NCI-H524 treated with DMSO at 0.1 percent for 48 hours (cell line): Measurements from ENCODE around the gene TCEAL7.
A peak's percentile ranks its signal among the peaks of the same experiment; 100 is the strongest.

ENCODE experiments used
- DNase-seq: peaks from one replicate; lab custom pipeline; 2025; lab: John Stamatoyannopoulos, UW

Gene TCEAL7

DNA sequence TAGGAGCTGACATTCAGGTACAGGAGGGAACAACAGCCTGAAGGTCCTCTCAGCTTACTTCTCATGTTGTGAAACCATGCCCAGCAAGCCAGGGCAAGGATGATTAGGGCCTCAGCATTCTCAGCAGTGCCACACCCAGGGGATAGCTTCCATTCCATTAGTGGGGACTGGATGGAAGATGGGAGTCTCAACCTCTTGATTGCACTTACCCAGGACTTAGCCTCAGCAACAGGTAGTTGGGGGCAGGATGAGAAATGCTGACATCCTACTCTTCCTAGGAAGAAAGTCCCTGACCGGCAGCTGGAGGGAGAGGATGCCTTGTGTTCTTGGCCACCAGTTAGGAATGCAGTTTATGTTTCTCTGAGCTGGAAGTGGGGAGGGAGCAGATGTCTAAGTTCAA is 37.5 kb downstream of the TCEAL7 start:
- no peak for DNase-seq

DNA sequence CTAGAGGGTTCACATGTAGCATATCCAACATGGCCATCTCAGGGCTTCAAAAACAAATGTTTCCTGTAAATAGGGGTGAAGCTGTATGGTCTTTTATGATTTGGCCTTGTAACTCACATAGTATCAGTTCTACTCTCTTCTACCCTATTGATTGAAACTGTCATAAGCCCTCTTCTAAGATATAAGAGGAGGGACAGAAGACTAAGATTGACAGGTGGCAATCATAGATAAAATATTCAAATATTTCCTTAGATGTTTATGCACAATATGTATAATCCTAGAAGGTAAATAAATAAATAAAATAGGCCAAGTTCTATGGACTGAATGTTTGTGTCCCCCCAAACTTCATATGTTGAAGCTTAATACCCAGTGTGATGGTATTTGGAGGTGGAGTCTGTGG is 39.4 kb downstream of the TCEAL7 start:
- DNase-seq, result no peak

DNA sequence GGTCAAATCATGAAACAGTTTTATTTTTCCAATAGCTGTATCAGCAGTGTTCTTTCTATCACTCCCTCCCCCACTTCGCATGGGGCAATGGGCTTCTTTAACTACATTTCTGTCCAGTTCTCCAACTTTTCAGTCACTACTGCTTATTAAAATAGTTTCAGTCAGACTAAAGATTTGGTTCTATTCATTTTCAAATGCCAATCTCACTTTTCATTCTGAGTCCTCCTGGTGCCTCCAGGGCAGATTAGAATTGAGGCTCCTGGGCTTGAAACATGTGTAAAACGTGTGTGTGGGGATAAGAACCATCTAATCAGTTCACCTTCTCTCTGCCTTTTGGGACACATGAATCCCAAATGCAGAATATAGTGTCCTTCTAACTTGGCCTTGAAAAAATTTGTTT is 42.8 kb downstream of the TCEAL7 start:
- no peak for DNase-seq

GRCh38 chrX:103373581-103373980 is 43.5 kb downstream of the TCEAL7 start:
- no peak for DNase-seq

GRCh38 chrX:103376118-103376978 is 46.3 kb downstream of the TCEAL7 start, which contains the start of gene BEX3:
Gene BEX3, plus strand, starts transcription at chrX:103376538. Its CDS starts 984 bp downstream, at chrX:103377522.
- DNase-seq, result peak; percentile 46

GRCh38 chrX:103376979-103377324 is 46.9 kb downstream of the TCEAL7 start:
- DNase-seq, result no peak

- no peak for DNase-seq
Measured at GRCh38 chrX:103378990-103379389, 49.0 kb downstream of the TCEAL7 start.
